NCI-H1105 treated with DMSO at 0.1 percent for 48 hours (cell line): ENCODE results near the gene FBXL3.
"Not testable (repeated sequence)": the region's sequence is repeated elsewhere in the genome, so short reads cannot be mapped to it uniquely, and the experiment has no call there.

ENCODE experiments used
- DNase-seq: peaks from one replicate; lab custom pipeline; 2025; lab: John Stamatoyannopoulos, UW

Gene FBXL3

GRCh38 chr13:76982061-76982460 is 44.9 kb downstream of the FBXL3 start:
- no peak for DNase-seq

- peak; percentile 50 for DNase-seq
Measured at GRCh38 chr13:76980075-76980718, 46.8 kb downstream of the FBXL3 start.

GRCh38 chr13:76976929-76977328 is 50.0 kb downstream of the FBXL3 start:
- no peak for DNase-seq

GRCh38 chr13:76976490-76976889 is 50.5 kb downstream of the FBXL3 start:
- no peak for DNase-seq

- DNase-seq, result no peak
Measured at GRCh38 chr13:76975863-76976262, 51.1 kb downstream of the FBXL3 start.

- DNase-seq, result no peak
Measured at GRCh38 chr13:76974618-76974975, 52.4 kb downstream of the FBXL3 start.

- no peak for DNase-seq
Measured at GRCh38 chr13:76973920-76974617, 52.9 kb downstream of the FBXL3 start.

GRCh38 chr13:76971851-76972829 is 54.8 kb downstream of the FBXL3 start:
- no peak for DNase-seq

GRCh38 chr13:76971215-76971614 is 55.7 kb downstream of the FBXL3 start:
- no peak for DNase-seq

GRCh38 chr13:76969488-76970365 is 57.2 kb downstream of the FBXL3 start:
- DNase-seq, result no peak

- no peak for DNase-seq
Measured at GRCh38 chr13:76968041-76968440, 58.9 kb downstream of the FBXL3 start.

GRCh38 chr13:76967031-76967430 is 59.9 kb downstream of the FBXL3 start:
- no peak for DNase-seq

GRCh38 chr13:76965759-76966421 is 61.1 kb downstream of the FBXL3 start:
- peak; percentile 20 for DNase-seq

- DNase-seq, result not testable (repeated sequence)
Measured at GRCh38 chr13:76959734-76960133, 67.2 kb downstream of the FBXL3 start.

- no peak for DNase-seq
Measured at GRCh38 chr13:76958841-76959432, 68.0 kb downstream of the FBXL3 start.

GRCh38 chr13:76955661-76956060 is 71.3 kb downstream of the FBXL3 start:
- DNase-seq, result no peak
